ENCODE data around the gene SMC3. TPM values are rescaled to one million over a fixed set of nuclear protein-coding genes. Genes with fewer than 3 reads are reported as not detected.

SMC3 gene
- total RNA-seq, 2 donors from 2014 or later = 23.7 to 25.5 TPM

DNA sequence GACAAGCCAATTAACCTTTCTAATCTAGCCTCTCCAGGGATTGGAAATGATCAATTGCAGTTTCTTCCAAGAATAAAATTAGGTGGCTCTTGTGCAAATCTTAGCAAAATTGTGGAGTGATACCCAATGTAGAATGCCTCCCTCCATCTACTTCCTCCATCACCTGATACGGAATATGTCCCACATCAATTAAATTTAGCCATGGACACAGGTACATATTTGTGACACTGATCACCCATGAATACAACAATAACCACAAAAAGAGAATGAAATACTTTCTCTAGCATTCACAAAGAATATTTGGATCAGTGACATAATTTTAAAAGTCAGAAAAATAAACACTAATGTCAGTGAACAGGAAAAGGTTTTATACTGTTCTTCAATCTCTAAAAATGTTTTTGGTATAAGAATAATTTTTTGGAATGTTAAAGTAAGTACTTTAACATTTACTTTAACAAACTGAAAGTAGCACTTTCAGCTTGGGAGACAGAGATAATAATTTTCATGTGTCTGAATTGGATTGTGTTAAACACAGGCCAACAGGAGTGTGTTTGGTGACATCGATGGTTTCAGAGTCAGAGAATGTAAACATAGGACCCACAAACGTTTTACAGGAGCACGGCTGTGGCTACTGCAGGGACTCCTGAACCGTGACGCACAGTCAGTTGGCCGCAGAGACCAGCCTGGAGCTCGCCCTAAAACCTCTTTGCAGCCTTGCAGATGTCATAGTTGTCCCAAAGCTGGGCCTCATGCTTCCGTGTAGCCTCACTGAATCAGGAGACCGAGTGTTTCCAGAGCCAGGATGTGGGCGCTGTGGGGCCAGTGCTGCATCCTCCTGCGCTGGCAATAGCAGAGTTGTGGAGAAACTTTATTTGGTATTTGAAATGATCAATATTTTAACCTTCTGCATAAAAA is 83.8 kb downstream of the SMC3 start:
- ATAC-seq (no peak), DNase-seq (peak in 1 of 2 donors; percentile 6)
- intact Hi-C loops (cut with DNase I, micrococcal nuclease) = no loop called here

DNA sequence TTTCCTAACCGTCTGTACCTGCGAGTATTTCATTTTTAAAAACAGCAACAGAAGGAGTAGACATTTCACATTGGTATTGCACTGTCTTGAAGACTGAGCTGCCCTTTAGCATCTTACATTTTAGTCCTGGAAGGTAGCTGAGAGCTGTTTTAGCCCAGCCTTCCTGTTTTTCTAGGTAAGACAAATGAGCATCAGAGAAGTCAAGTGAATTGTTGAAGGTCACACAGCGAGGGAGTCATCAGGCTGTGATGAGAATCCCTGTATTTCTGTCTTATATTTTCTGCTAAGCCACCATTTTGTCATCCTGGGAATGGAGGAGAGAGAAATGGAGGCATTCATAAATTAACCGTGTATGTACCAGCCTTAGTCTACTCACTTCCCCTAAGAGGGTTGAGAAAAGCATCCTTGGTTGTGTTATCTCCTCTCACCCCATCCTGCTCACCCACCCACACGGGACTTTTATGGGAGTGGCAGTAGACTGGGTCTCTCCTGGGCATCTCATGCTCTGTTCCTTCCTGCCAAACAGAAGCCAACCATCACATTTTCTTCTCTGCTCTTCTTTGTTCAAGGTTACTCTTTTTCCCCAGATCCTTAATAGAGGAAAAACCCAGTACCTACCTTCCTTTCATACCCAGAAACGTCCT is 85.1 kb downstream of the SMC3 start:
- intact Hi-C loops (cut with DNase I, micrococcal nuclease) = no loop called here
- no peak for DNase-seq
- ATAC-seq = no peak

Other genes with a start within 250 kb of the SMC3 start
- 10 to 100 TPM in 1 of 2 donors, 1 to 10 TPM in 1; 7.1 to 52.2 TPM for gene DUSP5, start 69.8 kb upstream of the SMC3 start, total RNA-seq
- 1 to 10 TPM in 1 of 2 donors, under 1 TPM in 1; 0.92 to 1.9 TPM for gene RBM20, start 76.6 kb downstream of the SMC3 start, total RNA-seq